SH-SY5Y (cell line): ENCODE measurements around the gene TMEM167B.

Experiments used
- GATA2 ChIP-seq: IDR thresholded peaks from 2 replicates; pipeline ENCODE4 v1.6.1; 2011; ENCODE audit warnings: mild to moderate bottlenecking, low read depth, low read length
- GATA3 ChIP-seq: IDR thresholded peaks from 2 replicates; pipeline ENCODE4 v1.6.1; 2011; ENCODE audit warnings: low read depth, mild to moderate bottlenecking, low read length, moderate library complexity

- TF ChIP-seq GATA2 = no peak
- no peak for TF ChIP-seq GATA3
Measured at GRCh38 chr1:109075531-109076490, 14.8 kb upstream of the TMEM167B start, which contains the start of gene TAF13.
